GM12872 (cell line): ENCODE data around the gene RCBTB2.

Experiments used
- TF ChIP-seq, protein P1 (sequence below): IDR thresholded peaks from 3 replicates; pipeline ENCODE4 v1.5.1; 2011; ENCODE audit warnings: low read depth, mild to moderate bottlenecking, low read length, moderate library complexity; ENCODE audit not compliant: insufficient read depth

RCBTB2 gene

GRCh38 chr13:48545608-48546007 lies 12.7 kb upstream of the RCBTB2 start:
- TF ChIP-seq, protein P1, sequence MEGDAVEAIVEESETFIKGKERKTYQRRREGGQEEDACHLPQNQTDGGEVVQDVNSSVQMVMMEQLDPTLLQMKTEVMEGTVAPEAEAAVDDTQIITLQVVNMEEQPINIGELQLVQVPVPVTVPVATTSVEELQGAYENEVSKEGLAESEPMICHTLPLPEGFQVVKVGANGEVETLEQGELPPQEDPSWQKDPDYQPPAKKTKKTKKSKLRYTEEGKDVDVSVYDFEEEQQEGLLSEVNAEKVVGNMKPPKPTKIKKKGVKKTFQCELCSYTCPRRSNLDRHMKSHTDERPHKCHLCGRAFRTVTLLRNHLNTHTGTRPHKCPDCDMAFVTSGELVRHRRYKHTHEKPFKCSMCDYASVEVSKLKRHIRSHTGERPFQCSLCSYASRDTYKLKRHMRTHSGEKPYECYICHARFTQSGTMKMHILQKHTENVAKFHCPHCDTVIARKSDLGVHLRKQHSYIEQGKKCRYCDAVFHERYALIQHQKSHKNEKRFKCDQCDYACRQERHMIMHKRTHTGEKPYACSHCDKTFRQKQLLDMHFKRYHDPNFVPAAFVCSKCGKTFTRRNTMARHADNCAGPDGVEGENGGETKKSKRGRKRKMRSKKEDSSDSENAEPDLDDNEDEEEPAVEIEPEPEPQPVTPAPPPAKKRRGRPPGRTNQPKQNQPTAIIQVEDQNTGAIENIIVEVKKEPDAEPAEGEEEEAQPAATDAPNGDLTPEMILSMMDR: no peak

GRCh38 chr13:48542581-48543341 lies 9.9 kb upstream of the RCBTB2 start:
- TF ChIP-seq, protein P1: peak; percentile 19; the same call in 1 of the 3 replicates

DNA sequence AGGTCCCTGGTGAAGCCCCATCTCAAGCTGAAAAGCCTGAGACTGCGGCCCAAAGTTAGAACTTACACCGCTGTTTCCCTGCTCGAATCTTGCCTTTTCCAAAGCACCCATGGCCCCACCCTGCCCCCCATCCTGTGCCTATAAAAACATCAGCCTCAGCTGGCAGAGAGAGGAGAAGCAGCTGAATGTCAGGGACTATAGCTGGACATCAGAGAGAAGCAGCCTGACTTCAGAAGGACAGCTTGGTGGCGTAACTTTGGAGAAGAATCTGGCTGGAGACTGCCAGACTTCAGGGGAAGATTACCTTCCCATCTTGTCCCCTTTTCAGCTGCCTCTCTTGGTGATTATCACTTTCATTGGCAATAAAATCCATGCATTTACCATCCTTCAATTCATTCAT lies 9.3 kb upstream of the RCBTB2 start:
- TF ChIP-seq, protein P1: no peak

- TF ChIP-seq, protein P1: no peak
These were observed 6.7 kb upstream of the RCBTB2 start for GRCh38 chr13:48539550-48539949.

- TF ChIP-seq, protein P1: no peak
These were observed 3.9 kb upstream of the RCBTB2 start for GRCh38 chr13:48536621-48537250.

DNA sequence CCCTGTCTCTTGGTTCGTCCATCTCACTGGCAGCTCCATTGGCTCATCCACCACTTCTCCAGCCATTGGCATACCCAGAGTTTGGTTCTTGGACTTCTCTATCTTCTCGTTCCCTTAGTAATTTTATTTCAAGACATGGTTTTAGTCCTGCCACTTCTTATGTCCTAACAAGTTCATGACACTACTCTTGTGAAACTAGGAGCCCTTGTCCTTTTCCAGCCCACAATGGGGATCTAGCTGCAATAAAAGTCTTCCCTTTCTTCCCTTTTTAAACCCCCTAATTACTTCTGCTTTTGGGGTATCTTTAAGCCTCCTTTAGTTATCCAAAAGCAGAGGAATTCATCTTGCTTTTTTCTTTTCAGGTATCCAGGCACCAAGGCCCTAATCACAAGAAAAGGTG lies 2.9 kb upstream of the RCBTB2 start:
- TF ChIP-seq, protein P1: no peak

GRCh38 chr13:48534911-48535501 lies 2.1 kb upstream of the RCBTB2 start:
- TF ChIP-seq, protein P1: no peak
